Type B pancreatic cell (in vitro differentiated cells): ENCODE data around the gene PPP3R2. TPM values are rescaled to one million over a fixed set of nuclear protein-coding genes. Genes with fewer than 3 reads are reported as not detected.

Experiments
- DNase-seq: peaks from one replicate; pipeline ENCODE4 v3.0.0; 2021; ENCODE audit warnings: mixed read lengths; ENCODE audit not compliant: unreplicated experiment; ENCODE audit errors: extremely low spot score
- H3K27ac Mint-ChIP-seq: 2 replicates; pipeline ENCODE4 v1.8.0; 2021; ENCODE audit warnings: mild to moderate bottlenecking, mixed read lengths
- H3K27me3 Mint-ChIP-seq: 2 replicates; pipeline ENCODE4 v1.8.0; 2021; ENCODE audit warnings: mixed read lengths
- H3K36me3 Mint-ChIP-seq: 2 replicates; pipeline ENCODE4 v1.8.0; 2021; ENCODE audit warnings: mixed read lengths
- H3K4me1 Mint-ChIP-seq: one replicate; pipeline ENCODE4 v1.8.0; 2021; ENCODE audit warnings: mixed read lengths; ENCODE audit not compliant: unreplicated experiment
- H3K4me3 Mint-ChIP-seq: 2 replicates; pipeline ENCODE4 v1.8.0; 2021; ENCODE audit warnings: mild to moderate bottlenecking, mixed read lengths
- H3K9me3 Mint-ChIP-seq: 2 replicates; pipeline ENCODE4 v1.8.0; 2021; ENCODE audit warnings: mixed read lengths
- total RNA-seq: library from RNA; stranded (reverse); gene quantifications from 2 replicates; pipeline ENCODE4 v1.2.1, GENCODE V29; 2021; ENCODE audit warnings: low replicate concordance
- TF ChIP-seq, protein P1 (sequence below): fragments of 200-600 bp; sonication (generic); conservative IDR thresholded peaks from 2 replicates; pipeline ENCODE4 v1.5.0; 2021; ENCODE audit warnings: antibody characterized with exemption, mild to moderate bottlenecking

PPP3R2 gene
- total RNA-seq, 1 donor from 2014 or later = 0.22 TPM

DNA sequence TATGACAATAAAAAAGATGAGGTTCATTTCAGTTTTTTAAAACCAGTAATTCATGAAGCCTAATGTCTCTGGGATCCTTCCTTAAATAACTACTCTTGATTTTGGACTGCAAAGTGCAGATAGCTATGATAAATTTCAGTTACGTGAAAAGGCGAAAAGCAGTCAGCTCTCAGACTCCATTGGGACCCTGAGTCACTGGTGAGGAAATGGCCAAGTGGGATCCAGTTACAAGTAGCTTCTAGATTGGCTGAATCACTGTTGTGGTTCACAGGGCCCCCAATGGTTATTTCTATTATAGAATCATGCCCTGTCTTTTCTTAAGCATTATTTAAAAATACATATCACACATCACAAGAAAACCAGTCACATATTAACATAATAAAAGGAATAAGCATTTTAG, 31.1 kb upstream of the PPP3R2 start:
- Mint-ChIP-seq H3K9me3 (no peaks in the 10 kb centered on the region), H3K27ac (no peak overlapping the region), H3K4me3 (no peak overlapping the region), H3K36me3 (no peaks in the 10 kb centered on the region), H3K27me3 (peaks cover 39% of the 10 kb centered on the region), H3K4me1 (no peaks in the 10 kb centered on the region)
- no peak for DNase-seq
- TF ChIP-seq, protein P1, sequence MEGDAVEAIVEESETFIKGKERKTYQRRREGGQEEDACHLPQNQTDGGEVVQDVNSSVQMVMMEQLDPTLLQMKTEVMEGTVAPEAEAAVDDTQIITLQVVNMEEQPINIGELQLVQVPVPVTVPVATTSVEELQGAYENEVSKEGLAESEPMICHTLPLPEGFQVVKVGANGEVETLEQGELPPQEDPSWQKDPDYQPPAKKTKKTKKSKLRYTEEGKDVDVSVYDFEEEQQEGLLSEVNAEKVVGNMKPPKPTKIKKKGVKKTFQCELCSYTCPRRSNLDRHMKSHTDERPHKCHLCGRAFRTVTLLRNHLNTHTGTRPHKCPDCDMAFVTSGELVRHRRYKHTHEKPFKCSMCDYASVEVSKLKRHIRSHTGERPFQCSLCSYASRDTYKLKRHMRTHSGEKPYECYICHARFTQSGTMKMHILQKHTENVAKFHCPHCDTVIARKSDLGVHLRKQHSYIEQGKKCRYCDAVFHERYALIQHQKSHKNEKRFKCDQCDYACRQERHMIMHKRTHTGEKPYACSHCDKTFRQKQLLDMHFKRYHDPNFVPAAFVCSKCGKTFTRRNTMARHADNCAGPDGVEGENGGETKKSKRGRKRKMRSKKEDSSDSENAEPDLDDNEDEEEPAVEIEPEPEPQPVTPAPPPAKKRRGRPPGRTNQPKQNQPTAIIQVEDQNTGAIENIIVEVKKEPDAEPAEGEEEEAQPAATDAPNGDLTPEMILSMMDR = no peak

DNA sequence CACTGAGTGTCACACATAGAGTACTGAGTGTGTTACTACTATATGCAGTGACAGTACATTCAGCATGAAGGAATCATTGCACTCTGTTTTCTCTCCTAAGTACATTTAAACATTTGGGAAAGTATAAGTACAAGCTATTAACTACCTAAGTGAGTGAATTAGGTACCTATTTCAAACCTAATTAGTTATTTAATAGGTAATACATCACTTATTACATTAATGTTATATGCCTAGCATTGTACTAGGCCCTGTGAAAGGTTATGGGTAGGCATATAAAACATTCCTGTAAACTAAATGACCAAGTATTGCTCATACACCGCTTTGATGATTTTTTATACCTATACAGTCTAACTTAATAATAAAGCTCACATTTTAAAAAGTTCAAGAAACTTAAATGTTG, 25.7 kb upstream of the PPP3R2 start:
- no peak for DNase-seq
- H3K9me3 Mint-ChIP-seq = no peaks in the 10 kb centered on the region
- no peaks in the 10 kb centered on the region for H3K36me3 Mint-ChIP-seq
- TF ChIP-seq, protein P1 = no peak
- peaks cover 21% of the 10 kb centered on the region for H3K27me3 Mint-ChIP-seq
- H3K4me3 Mint-ChIP-seq = no peak overlapping the region
- H3K4me1 Mint-ChIP-seq = no peaks in the 10 kb centered on the region
- H3K27ac Mint-ChIP-seq = no peak overlapping the region

DNA sequence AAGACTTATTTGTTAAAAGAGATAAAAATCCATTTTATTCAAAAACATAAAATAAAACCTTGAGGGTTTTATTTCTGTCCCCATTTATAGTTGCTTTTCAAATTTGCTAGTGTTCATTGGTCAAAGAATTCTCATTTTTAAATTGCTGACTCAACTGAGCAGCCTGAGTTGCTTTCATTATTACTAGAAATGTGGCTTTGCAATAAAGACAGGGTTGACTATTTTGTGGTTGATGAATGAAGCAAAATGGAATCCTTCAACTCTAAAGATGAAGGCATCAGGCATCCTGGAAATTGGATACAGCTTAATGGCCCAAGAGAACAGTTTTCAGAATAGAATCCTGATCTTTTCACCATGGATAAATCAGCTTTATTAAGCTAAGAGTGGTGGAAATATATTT, 23.9 kb upstream of the PPP3R2 start:
- TF ChIP-seq, protein P1 = no peak
- no peaks in the 10 kb centered on the region for H3K4me1 Mint-ChIP-seq
- H3K27ac Mint-ChIP-seq = no peak overlapping the region
- no peaks in the 10 kb centered on the region for H3K9me3 Mint-ChIP-seq
- peaks cover 18% of the 10 kb centered on the region for H3K27me3 Mint-ChIP-seq
- no peaks in the 10 kb centered on the region for H3K36me3 Mint-ChIP-seq
- DNase-seq = no peak
- H3K4me3 Mint-ChIP-seq = no peak overlapping the region

DNA sequence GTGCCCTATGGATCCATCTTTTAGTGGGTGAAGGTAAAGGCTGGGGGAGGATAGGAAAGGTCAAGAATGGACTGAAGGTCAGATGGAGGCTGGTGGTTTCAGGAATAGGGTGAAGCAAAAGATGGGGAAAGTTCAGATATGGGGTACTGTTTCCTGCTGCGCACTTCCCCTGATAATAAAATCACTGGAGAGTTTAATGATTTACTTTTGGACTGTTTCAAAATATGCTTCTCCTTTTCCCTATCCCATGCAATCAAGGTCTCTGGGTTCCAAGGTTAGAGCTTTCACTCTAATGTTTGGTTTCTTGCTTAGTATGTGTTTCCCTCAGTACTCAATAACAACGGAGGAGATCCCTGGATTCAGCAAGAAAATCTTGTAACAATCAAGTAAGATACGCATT, 10.8 kb upstream of the PPP3R2 start:
- H3K36me3 Mint-ChIP-seq = no peaks in the 10 kb centered on the region
- TF ChIP-seq, protein P1 = no peak
- peaks cover 5% of the 10 kb centered on the region for H3K4me1 Mint-ChIP-seq
- H3K4me3 Mint-ChIP-seq = no peak overlapping the region
- H3K27me3 Mint-ChIP-seq = peaks cover 15% of the 10 kb centered on the region
- H3K9me3 Mint-ChIP-seq = no peaks in the 10 kb centered on the region
- no peak for DNase-seq
- H3K27ac Mint-ChIP-seq = no peak overlapping the region

DNA sequence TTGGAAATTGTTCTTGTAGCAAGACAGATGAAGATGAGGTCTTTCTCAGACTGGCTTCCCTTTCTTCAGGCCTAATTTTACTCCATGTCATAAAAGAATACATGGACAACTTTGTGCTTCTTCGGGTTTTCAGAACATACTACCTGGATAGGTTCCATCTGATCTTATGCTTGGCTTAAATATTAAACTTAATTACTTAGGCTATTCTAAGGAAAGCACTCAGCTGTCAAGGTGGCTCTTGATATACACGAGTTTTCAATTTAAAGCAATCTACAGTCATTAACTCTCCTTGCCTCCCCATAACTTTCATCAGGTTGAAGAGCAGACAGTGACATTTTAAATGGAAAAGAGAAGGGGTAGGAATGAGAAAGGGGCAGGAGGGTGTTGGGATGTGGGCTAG, 9.5 kb upstream of the PPP3R2 start:
- TF ChIP-seq, protein P1 = no peak
- H3K4me3 Mint-ChIP-seq = no peak overlapping the region
- DNase-seq = no peak
- H3K36me3 Mint-ChIP-seq = no peaks in the 10 kb centered on the region
- no peaks in the 10 kb centered on the region for H3K9me3 Mint-ChIP-seq
- peaks cover 22% of the 10 kb centered on the region for H3K27me3 Mint-ChIP-seq
- H3K27ac Mint-ChIP-seq = no peak overlapping the region
- H3K4me1 Mint-ChIP-seq = peaks cover 5% of the 10 kb centered on the region
